ENCODE results near the gene NIP7.
A peak's percentile ranks its signal among the peaks of the same experiment; 100 is the strongest.

Gene NIP7

GRCh38 chr16:69318177-69318910, 21.2 kb upstream of the NIP7 start:
- no peak for DNase-seq (ENCODE audit: low read depth in 1 of 2, low spot score in 1 of 2)

GRCh38 chr16:69318911-69319289, 20.7 kb upstream of the NIP7 start:
- DNase-seq (ENCODE audit: low read depth in 1 of 2, low spot score in 1 of 2): no peak

DNA sequence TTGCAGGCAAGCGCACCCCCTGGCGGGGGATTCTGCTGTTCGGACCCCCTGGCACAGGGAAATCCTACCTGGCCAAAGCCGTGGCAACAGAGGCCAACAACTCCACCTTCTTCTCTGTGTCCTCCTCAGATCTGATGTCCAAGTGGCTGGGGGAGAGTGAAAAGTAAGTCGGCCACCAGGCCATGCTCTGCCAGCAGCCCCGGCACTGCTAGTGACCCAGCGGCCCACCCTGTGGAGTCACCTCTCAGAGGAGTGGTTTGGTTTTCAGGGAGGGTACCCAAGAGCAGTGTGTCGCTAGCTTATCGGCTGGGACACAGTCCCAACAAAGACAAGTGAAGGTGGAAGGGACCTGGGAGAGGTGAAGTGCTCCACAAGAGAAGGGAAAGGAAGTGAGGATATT, 20.2 kb upstream of the NIP7 start:
- DNase-seq (ENCODE audit: low read depth in 1 of 2, low spot score in 1 of 2): no peak

DNA sequence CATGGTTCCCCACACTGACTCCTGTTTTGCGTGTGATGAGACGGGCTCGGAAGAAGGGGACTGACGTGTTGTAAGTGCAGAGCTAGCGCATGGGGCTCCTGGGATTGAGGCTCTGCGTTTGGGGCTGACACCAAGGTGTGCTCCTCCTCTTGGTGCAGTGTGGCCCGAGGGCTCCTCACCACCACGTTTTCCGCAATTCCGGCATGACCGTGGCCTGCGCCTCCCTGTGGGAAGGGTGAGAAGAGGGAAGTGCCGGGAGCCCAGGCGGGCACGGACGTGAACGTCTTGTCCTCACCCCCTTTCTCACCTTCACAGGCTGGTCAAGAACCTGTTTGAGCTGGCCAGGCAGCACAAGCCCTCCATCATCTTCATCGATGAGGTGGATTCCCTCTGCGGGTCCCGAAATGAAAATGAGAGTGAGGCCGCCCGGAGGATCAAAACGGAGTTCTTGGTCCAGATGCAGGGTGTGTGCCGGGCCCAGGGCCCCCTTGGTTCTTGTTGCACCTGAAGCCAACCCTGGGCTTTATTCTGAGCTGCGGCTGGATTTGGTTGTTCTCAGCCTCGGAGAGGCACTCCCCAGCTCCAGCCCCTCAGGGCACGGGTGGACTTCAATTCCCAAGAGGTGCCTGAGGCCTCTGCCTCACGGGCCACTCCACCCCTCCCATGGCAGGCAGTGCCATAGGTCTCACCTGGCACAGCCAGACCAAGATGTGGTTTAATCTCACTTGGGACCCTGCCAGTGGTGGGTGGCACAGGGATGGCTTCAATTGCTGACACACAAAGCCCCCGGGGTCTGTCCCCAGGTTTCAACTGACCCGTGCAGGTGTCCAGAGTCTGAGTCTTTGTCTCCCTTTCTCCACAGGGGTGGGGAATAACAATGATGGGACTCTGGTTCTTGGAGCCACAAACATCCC, 19.5 kb upstream of the NIP7 start:
- no peak for DNase-seq (ENCODE audit: low read depth in 1 of 2, low spot score in 1 of 2)

- DNase-seq (ENCODE audit: low read depth in 1 of 2, low spot score in 1 of 2): no peak
Observed at GRCh38 chr16:69320740-69321073, 18.9 kb upstream of the NIP7 start.

GRCh38 chr16:69321080-69321479, 18.5 kb upstream of the NIP7 start:
- DNase-seq (ENCODE audit: low read depth in 1 of 2, low spot score in 1 of 2): no peak

DNA sequence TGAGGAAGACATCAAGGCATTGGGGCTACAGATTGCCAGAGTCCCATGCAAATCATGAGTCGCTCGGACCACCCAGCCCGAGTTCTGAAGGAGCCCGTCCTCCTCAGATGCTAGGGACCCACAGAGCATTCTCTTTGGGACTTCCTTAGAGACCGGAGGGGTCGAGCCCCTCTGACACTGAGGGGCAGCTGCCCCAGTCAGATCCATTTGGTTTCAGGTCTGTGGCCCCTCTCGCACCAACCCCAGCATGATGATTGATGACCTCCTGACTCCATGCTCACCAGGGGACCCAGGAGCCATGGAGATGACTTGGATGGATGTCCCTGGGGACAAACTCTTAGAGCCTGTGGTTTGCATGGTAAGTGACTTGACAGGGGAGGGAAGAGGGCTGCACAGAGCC, 17.2 kb upstream of the NIP7 start:
- DNase-seq (ENCODE audit: low read depth in 1 of 2, low spot score in 1 of 2): no peak

- no peak for DNase-seq (ENCODE audit: low read depth in 1 of 2, low spot score in 1 of 2)
Observed at GRCh38 chr16:69323415-69323814, 16.2 kb upstream of the NIP7 start.

DNA sequence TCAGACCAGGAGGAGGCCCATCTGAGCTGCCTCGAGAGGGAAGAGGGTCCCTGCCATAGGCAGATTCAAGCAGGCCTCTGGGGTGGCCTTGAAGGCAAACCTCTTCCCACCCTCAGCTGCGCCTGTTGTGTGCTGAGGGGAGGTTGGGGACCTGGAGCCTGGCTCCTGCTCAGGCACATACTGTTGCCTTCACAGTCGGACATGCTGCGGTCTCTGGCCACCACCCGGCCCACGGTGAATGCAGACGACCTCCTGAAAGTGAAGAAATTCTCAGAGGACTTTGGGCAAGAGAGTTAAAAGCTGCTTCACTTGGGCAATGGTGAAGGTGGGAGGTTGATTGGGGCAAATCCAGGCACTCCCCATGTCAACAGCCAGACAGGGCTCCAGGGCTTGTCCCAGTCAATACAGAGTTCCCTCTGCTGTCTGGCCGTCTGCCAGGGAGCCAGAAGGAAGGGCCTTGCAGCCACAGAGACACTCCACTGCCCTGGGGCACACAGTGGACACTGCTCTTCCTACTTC, 15.5 kb upstream of the NIP7 start:
- no peak for DNase-seq (ENCODE audit: low read depth in 1 of 2, low spot score in 1 of 2)

DNA sequence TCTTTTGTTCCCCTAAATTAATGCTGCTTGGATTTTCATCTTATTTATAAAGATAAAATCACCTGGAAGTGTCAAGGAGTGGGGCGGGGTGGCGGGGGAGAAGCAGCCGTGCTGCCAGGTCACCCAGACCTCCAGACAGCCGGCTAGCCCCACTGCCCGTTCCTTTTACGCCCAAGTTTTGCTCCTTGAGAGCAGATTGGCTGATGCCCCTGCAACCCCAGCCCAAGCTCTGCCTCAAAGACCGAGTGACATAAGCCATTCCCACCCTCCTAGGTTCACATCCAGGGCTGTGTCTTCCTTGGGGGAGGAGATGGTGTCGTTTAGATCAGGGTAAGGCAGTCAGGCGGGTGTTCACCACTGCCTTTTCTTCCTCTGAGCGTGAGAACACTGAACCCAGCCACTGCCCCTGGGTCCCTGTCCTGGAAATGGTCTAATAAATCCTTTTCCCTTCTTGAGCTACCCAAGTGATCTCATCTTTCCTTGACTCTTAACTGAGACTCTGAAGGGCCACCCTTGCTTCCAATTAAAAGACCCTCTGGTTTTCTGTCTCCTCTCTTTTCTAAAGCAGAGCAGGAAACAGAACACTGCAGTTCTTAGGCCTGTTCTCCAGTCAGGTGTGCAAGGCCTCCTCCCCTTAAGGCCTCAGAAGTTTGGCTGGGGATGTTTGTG, 14.9 kb upstream of the NIP7 start:
- DNase-seq (ENCODE audit: low read depth in 1 of 2, low spot score in 1 of 2): no peak

DNA sequence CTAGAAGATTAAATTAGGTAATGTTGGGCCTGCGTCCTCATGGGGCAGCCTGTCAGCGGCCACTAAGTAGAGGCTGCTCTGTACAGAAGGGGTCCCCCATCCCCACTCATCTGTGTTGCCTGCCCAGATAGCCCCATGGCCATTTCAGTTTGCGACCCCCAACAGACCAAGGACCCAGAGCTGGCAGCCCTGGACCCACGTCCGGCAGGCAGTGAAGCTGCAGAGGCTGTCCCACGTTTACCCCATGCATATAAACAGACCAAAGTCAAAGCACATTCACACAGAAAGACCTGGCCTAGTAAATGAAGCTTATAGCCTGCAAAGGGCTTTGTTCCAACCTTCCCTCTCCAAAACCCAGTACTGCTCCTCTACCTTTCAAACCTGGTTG, 13.8 kb upstream of the NIP7 start:
- DNase-seq (ENCODE audit: low read depth in 1 of 2, low spot score in 1 of 2): no peak

DNA sequence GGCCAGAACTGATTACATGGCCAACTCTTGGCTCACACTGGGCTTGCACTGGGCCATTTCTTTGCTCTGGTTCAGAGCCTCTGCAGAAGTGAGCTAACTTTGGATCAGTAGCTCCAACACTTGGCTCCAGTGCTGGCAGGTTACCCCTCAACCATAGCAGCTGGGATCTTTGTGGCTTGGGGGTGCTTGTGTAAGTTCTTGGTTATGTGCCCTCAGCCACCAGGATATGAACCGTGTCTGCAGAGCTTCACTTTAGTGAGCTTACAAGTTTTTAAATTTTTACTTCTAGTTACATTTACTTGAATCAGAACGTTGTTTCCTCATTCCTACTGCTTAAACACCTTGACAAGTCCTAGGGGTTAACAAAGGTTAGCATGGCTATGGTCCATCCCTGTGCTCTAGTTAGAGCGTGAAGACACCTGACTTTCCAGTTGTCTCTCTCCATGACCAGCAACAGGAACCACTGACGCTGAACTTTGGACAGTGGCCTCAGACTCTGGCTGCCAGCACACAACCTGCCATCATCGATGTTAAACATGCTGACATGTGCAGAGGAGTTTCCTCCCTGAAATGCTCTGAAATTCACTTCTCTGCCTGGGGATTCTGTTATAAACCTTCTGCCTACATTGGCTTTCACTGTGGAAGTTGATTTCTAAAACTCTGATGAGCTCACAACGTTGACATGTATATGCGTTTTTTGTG, 13.2 kb upstream of the NIP7 start:
- no peak for DNase-seq (ENCODE audit: low read depth in 1 of 2, low spot score in 1 of 2)

DNA sequence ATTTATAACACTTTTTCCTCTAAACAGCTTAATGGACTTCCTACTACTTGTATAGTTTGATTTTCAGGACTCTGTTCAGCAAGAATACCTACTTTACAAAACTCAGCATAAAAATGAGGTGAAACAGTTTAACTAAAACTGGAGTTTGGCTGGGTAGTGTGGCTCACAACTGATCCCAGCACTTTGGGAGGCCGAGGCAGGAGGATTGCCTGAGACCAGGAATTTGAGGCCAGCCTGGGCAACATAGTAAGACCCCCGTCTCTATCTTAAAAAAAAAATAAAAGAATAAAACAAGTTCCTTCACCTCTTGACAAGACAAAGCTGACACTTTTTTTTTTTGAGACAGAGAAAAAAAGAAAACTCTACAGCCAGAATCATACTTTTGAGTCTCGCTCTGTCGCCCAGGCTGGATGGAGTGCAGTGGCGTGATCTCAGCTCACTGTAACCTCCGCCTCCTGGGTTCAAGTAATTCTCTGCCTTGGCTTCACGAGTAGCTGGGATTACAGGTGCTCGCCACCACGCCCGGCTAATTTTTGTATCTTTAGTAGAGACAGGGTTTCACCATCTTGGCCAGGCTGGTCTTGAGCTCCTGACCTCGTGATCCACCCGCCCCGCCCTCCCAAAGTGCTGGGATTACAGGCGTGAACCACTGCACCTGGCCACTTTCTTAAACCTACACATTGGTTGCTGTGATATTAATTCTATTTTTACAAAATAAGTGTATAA, 11.8 kb upstream of the NIP7 start:
- DNase-seq (ENCODE audit: low read depth in 1 of 2, low spot score in 1 of 2): no peak

DNA sequence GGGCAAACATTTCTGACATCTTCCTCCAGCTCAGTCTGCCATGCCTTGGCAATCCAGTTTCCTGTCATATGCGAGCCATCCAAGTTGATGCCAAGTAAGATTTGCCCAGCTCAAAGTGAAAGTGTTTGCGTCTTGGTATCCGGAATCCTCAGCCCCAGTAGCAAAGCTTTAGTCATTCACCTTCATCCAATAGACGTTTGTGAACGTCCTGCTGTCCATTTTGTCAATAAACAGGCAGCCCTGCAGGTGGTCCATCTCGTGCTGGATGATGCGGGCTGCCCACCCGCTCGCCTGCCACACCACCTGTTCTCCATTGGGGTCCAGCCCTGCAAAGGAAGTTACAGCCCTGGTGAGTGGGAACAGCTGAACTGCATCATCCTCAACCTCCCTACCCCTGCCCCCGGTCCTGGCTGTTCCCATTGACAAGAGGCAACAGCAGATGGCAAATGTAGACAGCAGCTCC, 10.7 kb upstream of the NIP7 start:
- DNase-seq (ENCODE audit: low read depth in 1 of 2, low spot score in 1 of 2): no peak

DNA sequence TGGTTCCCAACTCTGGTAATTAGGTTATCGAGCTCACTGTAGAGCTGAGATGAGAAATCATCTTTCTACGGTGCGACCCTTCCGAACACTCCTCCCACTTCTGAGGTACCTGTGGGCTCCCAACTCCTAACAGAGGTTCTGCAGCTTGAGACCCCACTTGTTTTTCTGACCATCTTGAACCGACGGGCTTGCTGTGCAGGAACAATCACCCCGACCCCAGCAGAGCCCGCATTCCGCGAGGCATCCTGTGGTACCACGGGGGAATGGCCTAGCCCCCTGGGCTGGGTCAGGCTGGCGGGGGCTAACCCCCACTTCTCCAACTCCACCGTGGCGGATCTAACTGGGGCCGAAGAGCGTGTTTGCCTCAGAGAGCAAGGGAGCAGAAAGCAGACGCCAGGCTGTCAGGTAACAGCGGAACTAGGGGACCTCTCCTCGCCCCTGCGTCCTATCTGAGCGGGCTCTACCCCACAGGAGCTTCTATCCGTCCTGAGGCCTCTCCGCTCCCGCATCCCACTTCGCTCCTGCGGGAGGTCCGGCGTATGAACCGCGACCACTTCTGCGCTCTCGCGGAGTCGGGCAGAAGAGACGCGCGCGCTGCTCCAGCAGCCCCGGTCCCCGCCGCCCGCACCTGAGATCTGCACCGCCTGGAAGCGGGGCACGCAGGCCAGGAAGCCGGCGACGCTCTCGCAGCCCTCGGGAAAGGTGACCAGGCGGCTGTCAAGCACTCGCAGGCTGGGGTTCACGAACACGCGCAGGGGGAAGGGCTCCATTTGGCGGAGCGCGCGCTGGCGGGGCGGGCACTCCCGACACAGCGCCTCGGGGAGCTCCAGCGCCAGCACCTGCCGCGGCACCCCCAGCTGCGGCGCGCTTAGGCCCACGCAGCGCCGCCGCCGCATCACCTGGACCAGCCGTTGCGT, 9.9 kb upstream of the NIP7 start:
- DNase-seq (ENCODE audit: low read depth in 1 of 2, low spot score in 1 of 2): no peak

DNA sequence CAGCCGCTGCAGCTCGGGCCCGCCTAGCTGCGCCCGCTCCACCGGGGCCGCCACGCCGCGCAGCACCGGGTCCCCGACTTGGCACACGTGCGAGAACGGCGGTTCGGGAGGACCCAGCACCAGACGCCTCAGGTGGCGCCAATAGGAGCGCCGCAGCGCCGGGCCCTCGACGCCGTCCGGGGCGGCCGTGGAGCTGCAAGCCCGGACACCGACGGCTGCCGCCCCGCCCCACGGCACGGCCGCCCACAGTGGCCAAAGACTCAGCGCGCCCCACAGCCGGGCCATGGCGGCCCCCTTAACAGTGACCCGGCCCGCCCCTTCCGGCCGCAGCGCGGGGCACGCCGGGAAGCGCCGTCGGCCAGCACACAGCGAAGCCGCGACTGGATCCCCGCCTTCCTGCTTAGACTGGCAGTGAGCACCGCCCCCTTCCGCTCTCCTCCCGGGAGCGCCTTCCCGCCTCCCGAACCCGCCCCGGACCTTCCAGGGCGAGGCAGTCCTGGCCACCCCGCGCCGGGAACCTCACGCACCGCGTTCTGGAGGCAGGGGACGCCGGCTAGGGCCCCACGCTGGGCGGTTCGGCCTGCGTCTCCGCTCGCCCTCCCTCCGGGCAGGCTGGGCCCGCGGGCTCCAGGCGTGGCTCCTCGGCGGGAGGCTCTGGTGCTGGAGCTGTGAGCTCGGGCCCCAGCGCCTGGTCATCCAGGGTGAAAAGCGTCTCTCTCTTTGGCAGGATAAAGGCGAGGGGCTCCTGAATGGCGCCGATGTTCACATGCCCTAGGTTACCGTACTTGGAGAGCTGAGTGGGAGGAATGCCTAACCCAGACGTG, 9.1 kb upstream of the NIP7 start, which contains the start of gene PDF:
PDF (minus strand) TSS at position 303 of the 824 bp plus-strand sequence; CDS start at position 285, 18 bp downstream.
- DNase-seq (ENCODE audit: low read depth in 1 of 2, low spot score in 1 of 2): peak; percentile 70 to 80

GRCh38 chr16:69334696-69335095, 4.9 kb upstream of the NIP7 start:
- DNase-seq (ENCODE audit: low read depth in 1 of 2, low spot score in 1 of 2): no peak

DNA sequence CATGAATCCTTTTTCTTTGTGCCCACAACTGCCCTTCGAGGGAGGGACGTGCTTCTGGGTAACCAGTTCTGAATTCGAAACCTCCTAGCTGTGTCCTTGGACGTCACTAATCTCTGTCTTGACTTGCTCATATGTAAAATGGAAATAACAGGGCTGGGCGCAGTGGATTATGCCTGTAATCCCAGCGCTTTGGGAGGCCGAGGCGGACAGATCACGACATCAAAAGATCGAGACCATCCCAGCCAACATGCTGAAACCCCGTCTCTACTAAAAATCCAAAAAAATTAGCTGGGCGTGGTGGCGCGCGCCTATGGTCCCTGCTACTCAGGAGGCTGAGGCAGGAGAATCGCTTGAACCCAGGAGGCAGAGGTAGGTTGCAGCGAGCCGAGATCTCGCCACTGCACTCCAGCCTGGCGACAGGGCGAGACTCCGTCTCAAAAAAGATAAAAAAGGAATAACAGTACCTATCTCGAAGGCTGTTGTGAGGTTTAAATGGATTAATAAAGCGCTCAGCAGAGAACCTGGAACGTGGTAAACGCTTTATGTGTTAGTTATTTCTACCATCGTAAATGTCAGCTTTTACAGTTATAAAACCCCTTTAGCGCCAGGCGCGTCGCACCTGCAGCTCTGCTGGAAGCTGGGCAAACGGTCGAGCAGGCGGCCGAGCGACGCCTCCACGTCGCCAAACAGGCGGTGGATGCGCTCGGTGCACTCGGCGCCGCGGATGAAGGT, 849 bp upstream of the NIP7 start:
- no peak for DNase-seq (ENCODE audit: low read depth in 1 of 2, low spot score in 1 of 2)
